Liver (tissue), 9 donors: ENCODE measurements around the gene SF1. TPM values are rescaled to one million over a fixed set of nuclear protein-coding genes. Genes with fewer than 3 reads are reported as not detected.

Experiments
- DNase-seq: peaks from one replicate; pipeline ENCODE4 v3.0.0-alpha.2; 2017; ENCODE audit warnings: low spot score
- H3K27ac ChIP-seq, 2 donors: one replicate each; pipeline ENCODE4 v1.7.0; 2013; ENCODE audit warnings: inconsistent platforms in 2 of 2, low read length in 2 of 2, control low read depth in 1 of 2, low read depth in 1 of 2, mild to moderate bottlenecking in 1 of 2
- H3K27me3 ChIP-seq, 4 donors: one replicate each; pipeline versions ENCODE4 v1.6.1 to v1.7.0; 2013; ENCODE audit warnings: low read length in 3 of 4, inconsistent platforms in 1 of 4, mild to moderate bottlenecking in 1 of 4, moderate library complexity in 1 of 4; ENCODE audit not compliant: control insufficient read depth in 4 of 4, insufficient read depth in 4 of 4
- H3K36me3 ChIP-seq, 4 donors: one replicate each; pipeline versions ENCODE4 v1.6.1 to v1.7.0; 2013; ENCODE audit warnings: low read length in 3 of 4, mild to moderate bottlenecking in 3 of 4, low read depth in 1 of 4, moderate library complexity in 1 of 4; ENCODE audit not compliant: control insufficient read depth in 4 of 4, insufficient read depth in 3 of 4
- H3K4me1 ChIP-seq, 4 donors: one replicate each; pipeline versions ENCODE4 v1.6.1 to v1.7.0; 2013; ENCODE audit warnings: low read length in 3 of 4, mild to moderate bottlenecking in 3 of 4, moderate library complexity in 1 of 4; ENCODE audit not compliant: control insufficient read depth in 4 of 4, insufficient read depth in 4 of 4
- H3K4me3 ChIP-seq, 3 donors: one replicate each; pipeline versions ENCODE4 v1.6.1 to v1.7.0; 2013; ENCODE audit warnings: low read length in 3 of 3, control low read depth in 1 of 3, low read depth in 1 of 3, mild to moderate bottlenecking in 1 of 3
- H3K9ac ChIP-seq, 2 donors: one replicate each; pipeline ENCODE4 v1.7.0; 2013; ENCODE audit warnings: low read length in 2 of 2, mild to moderate bottlenecking in 2 of 2, moderate library complexity in 2 of 2, control low read depth in 1 of 2, low read depth in 1 of 2
- H3K9me3 ChIP-seq, 4 donors: one replicate each; pipeline versions ENCODE4 v1.6.1 to v1.7.0; 2013; ENCODE audit warnings: low read length in 3 of 4; ENCODE audit not compliant: control insufficient read depth in 4 of 4
- CTCF ChIP-seq: fragments of 150-350 bp; IDR thresholded peaks from 2 replicates; pipeline ENCODE4 v1.5.1; 2017; ENCODE audit warnings: improper control_type of control experiment, low read depth, low read length; ENCODE audit not compliant: missing input control
- FOXA1 ChIP-seq: IDR thresholded peaks from 2 replicates; pipeline ENCODE4 v1.6.1; 2016; ENCODE audit warnings: antibody characterized with exemption
- FOXA2 ChIP-seq: IDR thresholded peaks from 2 replicates; pipeline ENCODE4 v1.6.1; 2016; ENCODE audit warnings: antibody characterized with exemption
- HNF4A ChIP-seq, 2 donors: conservative IDR thresholded peaks; 2 replicates each; pipeline ENCODE4 v1.6.1; 2016; ENCODE audit warnings: antibody characterized with exemption in 2 of 2, mild to moderate bottlenecking in 2 of 2
- HNF4G ChIP-seq: IDR thresholded peaks from 2 replicates; pipeline ENCODE4 v1.6.1; 2016; ENCODE audit warnings: antibody characterized with exemption
- NR2F2 ChIP-seq: IDR thresholded peaks from 2 replicates; pipeline ENCODE4 v1.6.1; 2016; ENCODE audit warnings: antibody characterized with exemption
- REST ChIP-seq: IDR thresholded peaks from 2 replicates; pipeline ENCODE4 v1.6.1; 2016; ENCODE audit warnings: antibody characterized with exemption, mild to moderate bottlenecking
- SP1 ChIP-seq: IDR thresholded peaks from 2 replicates; pipeline ENCODE4 v1.6.1; 2018; ENCODE audit warnings: antibody characterized with exemption, mild to moderate bottlenecking
- YY1 ChIP-seq: IDR thresholded peaks from 2 replicates; pipeline ENCODE4 v1.6.1; 2016; ENCODE audit warnings: antibody characterized with exemption, mild to moderate bottlenecking
- WGBS: extraction: QIAGEN DNeasy Blood & Tissue Kit; methylation state at CpG from one replicate; pipeline ENCODE4 v1.1.7; 2013; 5-methylcytosine and 5-hydroxymethylcytosine counted together
- polyA plus RNA-seq, 2 donors: library from polyadenylated mRNA; stranded (reverse) in 1 of 2; unstranded in 1 of 2; fragments of 200-250 nt in 1 of 2; fragments of >200 nt in 1 of 2; fragmentation: Nextera tagmentation in 1 of 2; extraction: Ambion mirVana in 1 of 2; gene quantifications; one replicate each; pipeline versions ENCODE4 v1.2.1 to v1.2.3, GENCODE V29; 2013 to 2015
- total RNA-seq, 2 donors: library from RNA; depleted of rRNA; stranded (reverse); fragments of >200 nt; gene quantifications; one replicate each; pipeline ENCODE4 v1.2.3, GENCODE V29; 2014
- TF ChIP-seq, protein P1 (sequence below): IDR thresholded peaks from 2 replicates; pipeline ENCODE4 v1.6.1; 2016; ENCODE audit warnings: antibody characterized with exemption
- donor health status: healthy.
- donor health status: healthy.
- donor health status: healthy.
- donor health status: healthy.
- donor health status: healthy.

SF1 gene
- total and polyA plus RNA-seq, 4 donors = 44.9 to 135 (median 50.1) TPM

- TF ChIP-seq HNF4G (no peak), SP1 (peak; percentile 11), NR2F2 (peak; percentile 40), REST (no peak), YY1 (no peak)
- no peak within 1 kb of the TSS for H3K27ac ChIP-seq
- no peaks in the 10 kb centered on the region for H3K9me3 ChIP-seq
- H3K36me3 ChIP-seq = peaks cover 6 to 24% (median 17%) of the 10 kb centered on the region in 4 donors
- peaks cover 0 to 7% (median 0%) of the 10 kb centered on the region in 4 donors for H3K4me1 ChIP-seq
- H3K27me3 ChIP-seq = no peaks in the 10 kb centered on the region
- H3K4me3 ChIP-seq = no peak within 1 kb of the TSS
- DNase-seq = no peak
- H3K9ac ChIP-seq = no peak within 1 kb of the TSS
- WGBS = 75% methylated on average over 24 of the region's 24 CpGs
Measured at GRCh38 chr11:64759722-64760719, 18.3 kb downstream of the SF1 start, which contains the start of gene PYGM. PYGM (minus strand) TSS chr11:64759974; CDS start chr11:64759898, 76 bp downstream.

- H3K9me3 ChIP-seq = no peaks in the 10 kb centered on the region
- 69% methylated on average over 21 of the region's 21 CpGs for WGBS
- no peak for TF ChIP-seq CTCF
- TF ChIP-seq REST = no peak
- no peak for TF ChIP-seq HNF4A (conservative IDR thresholded peaks at IDR 0.05)
- TF ChIP-seq, protein P1, sequence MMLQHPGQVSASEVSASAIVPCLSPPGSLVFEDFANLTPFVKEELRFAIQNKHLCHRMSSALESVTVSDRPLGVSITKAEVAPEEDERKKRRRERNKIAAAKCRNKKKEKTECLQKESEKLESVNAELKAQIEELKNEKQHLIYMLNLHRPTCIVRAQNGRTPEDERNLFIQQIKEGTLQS = no peak
- no peak for TF ChIP-seq FOXA2
- TF ChIP-seq YY1 = no peak
- no peak for TF ChIP-seq SP1
- no peak for TF ChIP-seq FOXA1
Measured at GRCh38 chr11:64759131-64759721, 19.1 kb downstream of the SF1 start.

More at GRCh38 chr11:64759131-64759721, 19.1 kb downstream of the SF1 start:
- Histone ChIP-seq H3K27ac (no peak overlapping the region), H3K9ac (no peak overlapping the region), H3K4me1 (peaks cover 0 to 7% (median 0%) of the 10 kb centered on the region in 4 donors), H3K4me3 (no peak overlapping the region), H3K36me3 (peaks cover 6 to 16% (median 10%) of the 10 kb centered on the region in 4 donors), H3K27me3 (no peaks in the 10 kb centered on the region)
- no peak for DNase-seq
